Activated T-cell treated with anti-CD3 and anti-CD28 coated beads, Interleukin-2, amount 50 U/mL, for 24 hours (primary cell): ENCODE data around the gene ABCC6.
"Not testable (repeated sequence)": the region's sequence is repeated elsewhere in the genome, so short reads cannot be mapped to it uniquely, and the experiment has no call there.

ENCODE experiments used
- DNase-seq: peaks from one replicate; pipeline ENCODE4 v3.0.0-alpha.2; 2020
- H3K27ac Mint-ChIP-seq: 2 replicates; pipeline ENCODE4 v1.8.0; 2020; ENCODE audit warnings: mild to moderate bottlenecking, mixed read lengths
- H3K27me3 Mint-ChIP-seq: 2 replicates; pipeline ENCODE4 v1.8.0; 2020; ENCODE audit warnings: mixed read lengths
- H3K36me3 Mint-ChIP-seq: 2 replicates; pipeline ENCODE4 v1.8.0; 2020; ENCODE audit warnings: low read depth, mixed read lengths
- H3K4me1 Mint-ChIP-seq: 2 replicates; pipeline ENCODE4 v1.8.0; 2020; ENCODE audit warnings: low read depth, mixed read lengths
- H3K4me3 Mint-ChIP-seq: 2 replicates; pipeline ENCODE4 v1.8.0; 2020; ENCODE audit warnings: mild to moderate bottlenecking, moderate library complexity, mixed read lengths
- H3K9me3 Mint-ChIP-seq: 2 replicates; pipeline ENCODE4 v1.8.0; 2020; ENCODE audit warnings: mixed read lengths

ABCC6 gene

GRCh38 chr16:16120382-16121184 is 102.7 kb downstream of the ABCC6 start:
- no peaks in the 10 kb centered on the region for H3K4me1 Mint-ChIP-seq
- peaks cover 97% of the 10 kb centered on the region for H3K36me3 Mint-ChIP-seq
- peak overlapping the region; percentile 84 for H3K27ac Mint-ChIP-seq
- H3K9me3 Mint-ChIP-seq, result peaks cover 15% of the 10 kb centered on the region
- H3K4me3 Mint-ChIP-seq, result no peak overlapping the region
- DNase-seq, result no peak
- H3K27me3 Mint-ChIP-seq, result no peaks in the 10 kb centered on the region

- Mint-ChIP-seq H3K36me3 (peaks cover 98% of the 10 kb centered on the region), H3K4me1 (no peaks in the 10 kb centered on the region), H3K27me3 (no peaks in the 10 kb centered on the region), H3K27ac (peak overlapping the region; percentile 84), H3K9me3 (peaks cover 15% of the 10 kb centered on the region), H3K4me3 (no peak overlapping the region)
- DNase-seq, result no peak
Observed at GRCh38 chr16:16120044-16120381, 103.3 kb downstream of the ABCC6 start.

GRCh38 chr16:16118337-16118736 is 105.0 kb downstream of the ABCC6 start:
- Mint-ChIP-seq H3K4me3 (no peak overlapping the region), H3K27ac (no peak overlapping the region), H3K36me3 (peaks cover 98% of the 10 kb centered on the region), H3K4me1 (no peaks in the 10 kb centered on the region), H3K27me3 (no peaks in the 10 kb centered on the region), H3K9me3 (peaks cover 8% of the 10 kb centered on the region)
- DNase-seq, result no peak

GRCh38 chr16:16116841-16117240 is 106.5 kb downstream of the ABCC6 start:
- Mint-ChIP-seq H3K27ac (no peak overlapping the region), H3K4me3 (no peak overlapping the region), H3K27me3 (no peaks in the 10 kb centered on the region), H3K36me3 (peaks cover 98% of the 10 kb centered on the region), H3K9me3 (peaks cover 8% of the 10 kb centered on the region), H3K4me1 (no peaks in the 10 kb centered on the region)
- DNase-seq, result no peak

- Mint-ChIP-seq H3K27me3 (no peaks in the 10 kb centered on the region), H3K4me1 (no peaks in the 10 kb centered on the region), H3K9me3 (peaks cover 8% of the 10 kb centered on the region), H3K27ac (no peak overlapping the region), H3K4me3 (no peak overlapping the region), H3K36me3 (peaks cover 97% of the 10 kb centered on the region)
- no peak for DNase-seq
Observed at GRCh38 chr16:16113076-16113475, 110.2 kb downstream of the ABCC6 start.

GRCh38 chr16:16112450-16113053 is 110.7 kb downstream of the ABCC6 start:
- Mint-ChIP-seq H3K4me3 (no peak overlapping the region), H3K4me1 (no peaks in the 10 kb centered on the region), H3K36me3 (peaks cover 97% of the 10 kb centered on the region), H3K27ac (no peak overlapping the region), H3K9me3 (peaks cover 5% of the 10 kb centered on the region), H3K27me3 (no peaks in the 10 kb centered on the region)
- DNase-seq, result no peak

- peaks cover 95% of the 10 kb centered on the region for H3K36me3 Mint-ChIP-seq
- no peak overlapping the region for H3K4me3 Mint-ChIP-seq
- no peak overlapping the region for H3K27ac Mint-ChIP-seq
- no peaks in the 10 kb centered on the region for H3K4me1 Mint-ChIP-seq
- H3K9me3 Mint-ChIP-seq, result peaks cover under 1% of the 10 kb centered on the region
- H3K27me3 Mint-ChIP-seq, result no peaks in the 10 kb centered on the region
- no peak for DNase-seq
Observed at GRCh38 chr16:16111639-16112038, 111.7 kb downstream of the ABCC6 start.

- no peak for DNase-seq
- no peaks in the 10 kb centered on the region for H3K9me3 Mint-ChIP-seq
- H3K27me3 Mint-ChIP-seq, result no peaks in the 10 kb centered on the region
- no peak overlapping the region for H3K4me3 Mint-ChIP-seq
- no peaks in the 10 kb centered on the region for H3K4me1 Mint-ChIP-seq
- peaks cover 96% of the 10 kb centered on the region for H3K36me3 Mint-ChIP-seq
- H3K27ac Mint-ChIP-seq, result peak overlapping the region; percentile 29
Observed at GRCh38 chr16:16110111-16110490, 113.2 kb downstream of the ABCC6 start.

- H3K27me3 Mint-ChIP-seq, result no peaks in the 10 kb centered on the region
- no peak for DNase-seq
- no peak overlapping the region for H3K4me3 Mint-ChIP-seq
- H3K9me3 Mint-ChIP-seq, result no peaks in the 10 kb centered on the region
- peaks cover 93% of the 10 kb centered on the region for H3K36me3 Mint-ChIP-seq
- H3K4me1 Mint-ChIP-seq, result no peaks in the 10 kb centered on the region
- peak overlapping the region; percentile 29 for H3K27ac Mint-ChIP-seq
Observed at GRCh38 chr16:16109453-16110110, 113.7 kb downstream of the ABCC6 start.

- Mint-ChIP-seq H3K4me1 (no peaks in the 10 kb centered on the region), H3K4me3 (no peak overlapping the region), H3K27me3 (no peaks in the 10 kb centered on the region), H3K27ac (no peak overlapping the region), H3K9me3 (no peaks in the 10 kb centered on the region), H3K36me3 (peaks cover 92% of the 10 kb centered on the region)
- DNase-seq, result no peak
Observed at GRCh38 chr16:16108759-16109158, 114.5 kb downstream of the ABCC6 start.

- H3K4me3 Mint-ChIP-seq, result no peak overlapping the region
- no peaks in the 10 kb centered on the region for H3K9me3 Mint-ChIP-seq
- no peak overlapping the region for H3K27ac Mint-ChIP-seq
- H3K4me1 Mint-ChIP-seq, result no peaks in the 10 kb centered on the region
- no peaks in the 10 kb centered on the region for H3K27me3 Mint-ChIP-seq
- H3K36me3 Mint-ChIP-seq, result peaks cover 92% of the 10 kb centered on the region
- DNase-seq, result no peak
Observed at GRCh38 chr16:16107839-16108238, 115.5 kb downstream of the ABCC6 start.

GRCh38 chr16:16106466-16106865 is 116.8 kb downstream of the ABCC6 start:
- H3K9me3 Mint-ChIP-seq, result no peaks in the 10 kb centered on the region
- no peaks in the 10 kb centered on the region for H3K4me1 Mint-ChIP-seq
- H3K27me3 Mint-ChIP-seq, result no peaks in the 10 kb centered on the region
- H3K4me3 Mint-ChIP-seq, result no peak overlapping the region
- no peak for DNase-seq
- H3K27ac Mint-ChIP-seq, result peak overlapping the region; percentile 0
- H3K36me3 Mint-ChIP-seq, result peaks cover 93% of the 10 kb centered on the region

- Mint-ChIP-seq H3K4me1 (no peaks in the 10 kb centered on the region), H3K36me3 (peaks cover 90% of the 10 kb centered on the region), H3K27me3 (no peaks in the 10 kb centered on the region), H3K27ac (no peak overlapping the region), H3K9me3 (no peaks in the 10 kb centered on the region), H3K4me3 (no peak overlapping the region)
- no peak for DNase-seq
Observed at GRCh38 chr16:16105646-16106045, 117.6 kb downstream of the ABCC6 start.

GRCh38 chr16:16104804-16105141 is 118.5 kb downstream of the ABCC6 start:
- not testable (repeated sequence) for DNase-seq, H3K9me3 Mint-ChIP-seq, H3K4me1 Mint-ChIP-seq, H3K27me3 Mint-ChIP-seq, H3K4me3 Mint-ChIP-seq
- H3K27ac Mint-ChIP-seq, result peak overlapping the region; percentile 26
- peaks cover 90% of the 10 kb centered on the region for H3K36me3 Mint-ChIP-seq

GRCh38 chr16:16104132-16104803 is 119.0 kb downstream of the ABCC6 start:
- not testable (repeated sequence) for H3K4me3 Mint-ChIP-seq, H3K9me3 Mint-ChIP-seq, H3K27me3 Mint-ChIP-seq, H3K4me1 Mint-ChIP-seq, DNase-seq
- H3K27ac Mint-ChIP-seq, result peak overlapping the region; percentile 4
- H3K36me3 Mint-ChIP-seq, result peaks cover 90% of the 10 kb centered on the region
